ENCODE data around the gene ZNF275.
"Not testable (repeated sequence)": the region's sequence is repeated elsewhere in the genome, so short reads cannot be mapped to it uniquely, and the experiment has no call there.

The ZNF275 gene

GRCh38 chrX:153388722-153389459 is 54.9 kb downstream of the ZNF275 start:
- FAIRE-seq, result peak; percentile 93

GRCh38 chrX:153389460-153389768 is 55.5 kb downstream of the ZNF275 start:
- FAIRE-seq, result not testable (repeated sequence)

GRCh38 chrX:153392642-153393321 is 58.8 kb downstream of the ZNF275 start:
- no peak for FAIRE-seq

GRCh38 chrX:153394612-153395011 is 60.7 kb downstream of the ZNF275 start:
- no peak for FAIRE-seq

GRCh38 chrX:153395613-153396319 is 61.8 kb downstream of the ZNF275 start:
- FAIRE-seq, result no peak

- FAIRE-seq, result no peak
These were observed 62.6 kb downstream of the ZNF275 start for GRCh38 chrX:153396320-153397195.

GRCh38 chrX:153397256-153397960 is 63.5 kb downstream of the ZNF275 start:
- no peak for FAIRE-seq

GRCh38 chrX:153398275-153398960 is 64.5 kb downstream of the ZNF275 start:
- no peak for FAIRE-seq

GRCh38 chrX:153400146-153401132 is 66.5 kb downstream of the ZNF275 start:
- no peak for FAIRE-seq

- FAIRE-seq, result no peak
These were observed 67.3 kb downstream of the ZNF275 start, which contains the start of gene PNMA6E for GRCh38 chrX:153401133-153401764. TSS of gene PNMA6E (minus strand) at chrX:153401350. CDS start at chrX:153398849, 2,501 bp downstream.

Measured in colon (tissue), 2 donors.